ENCODE results near the gene PRKAR1B. TPM values are rescaled to one million over a fixed set of nuclear protein-coding genes. Genes with fewer than 3 reads are reported as not detected.
A peak's percentile ranks its signal among the peaks of the same experiment; 100 is the strongest.

The PRKAR1B gene
- total and polyA plus RNA-seq, 10 of the 15 experiments (the other 5 are each of a cell fraction or from before 2014, with no cell fraction given) = 1.4 to 45.6 (median 19.3) TPM

GRCh38 chr7:533266-533665 lies 193.8 kb downstream of the PRKAR1B start:
- CTCF ChIA-PET = no interaction called here
- H3K79me2 ChIP-seq (ENCODE audit: control insufficient read depth, insufficient read depth, low read length) = no peaks in the 10 kb centered on the region
- no peak overlapping the region for H2AFZ ChIP-seq (ENCODE audit: control insufficient read depth, low read depth, low read length)
- ATAC-seq = no peak
- no peaks in the 10 kb centered on the region for H4K20me1 ChIP-seq (ENCODE audit: control insufficient read depth, insufficient read depth)
- SMC1A ChIA-PET (ENCODE audit: uncharacterized antibody, unreplicated experiment) = interaction anchor here (1.1 kb wide), 1 partner anchor 10 kb away, joined by 3 read pairs; no protein-coding TSS in a partner anchor
- POLR2A ChIA-PET = interaction anchor here (1.4 kb wide), 1 partner anchor 69 kb away, joined by 5 read pairs; no protein-coding TSS in a partner anchor
- no peak overlapping the region for H3K27ac ChIP-seq (ENCODE audit: control insufficient read depth, insufficient read depth)
- no peak overlapping the region for H3K9ac ChIP-seq (ENCODE audit: control insufficient read depth, insufficient read depth, low read length)
- H3K9me3 ChIP-seq (replicated peaks; ENCODE audit: control insufficient read depth, insufficient read depth, low read length) = no peaks in the 10 kb centered on the region; the same call in 2 of the 3 replicates
- no TSS peak for BruUV-seq (replicated peaks)
- FAIRE-seq = no peak
- in situ Hi-C loops (cut with MboI) = no loop called here
- DNase-seq (ENCODE audit: low read depth, low spot score) = no peak
- H3K27me3 ChIP-seq (replicated peaks in 1 of 2; ENCODE audit: control insufficient read depth in 2 of 2, insufficient read depth in 2 of 2, low read length in 1 of 2) = no peaks in the 10 kb centered on the region
- no peak overlapping the region for H3K4me3 ChIP-seq
- WGBS (ENCODE audit: insufficient coverage, insufficient replicate concordance, low lambda C conversion rate, missing lambda C conversion rate) = 38% methylated on average over 16 of the region's 17 CpGs
- intact Hi-C loops (cut with micrococcal nuclease; ENCODE audit: unreplicated experiment) = no loop called here
- RAD21 ChIA-PET (ENCODE audit: unreplicated experiment) = no interaction called here
- H3K36me3 ChIP-seq (ENCODE audit: control insufficient read depth in 2 of 2, insufficient read depth in 2 of 2, low read length in 1 of 2) = no peaks in the 10 kb centered on the region
- H3K4me2 ChIP-seq (ENCODE audit: control insufficient read depth, insufficient read depth) = no peak overlapping the region
- TF ChIP-seq FOXK2 (IDR thresholded peaks at IDR 0.05) (no peak), ZBTB33 (IDR thresholded peaks at IDR 0.05) (peak; percentile 47; the same call in 1 of the 2 replicates)
- peaks cover 8% of the 10 kb centered on the region for H3K4me1 ChIP-seq (ENCODE audit: control insufficient read depth, insufficient read depth, low read length)

GRCh38 chr7:532379-533143 lies 194.5 kb downstream of the PRKAR1B start:
- H3K9me3 ChIP-seq (replicated peaks; ENCODE audit: control insufficient read depth, insufficient read depth, low read length) = no peaks in the 10 kb centered on the region; the same call in 2 of the 3 replicates
- FAIRE-seq = no peak
- H3K36me3 ChIP-seq (ENCODE audit: control insufficient read depth in 2 of 2, insufficient read depth in 2 of 2, low read length in 1 of 2) = no peaks in the 10 kb centered on the region
- POLR2A ChIA-PET = interaction anchor here (0.7 to 1.4 kb wide), 4 partner anchors 13 to 70 kb away, joined by 3 to 5 read pairs (median 4); partner anchors contain the start of gene PDGFA
- DNase-seq (ENCODE audit: low read depth, low spot score) = no peak
- TF ChIP-seq SMARCA5 (IDR thresholded peaks at IDR 0.05) (no peak), NR2F1 (conservative IDR thresholded peaks at IDR 0.05) (peak; percentile 36; the same call in 1 of the 2 replicates)
- 52% methylated on average over 15 of the region's 15 CpGs for WGBS (ENCODE audit: insufficient coverage, insufficient replicate concordance, low lambda C conversion rate, missing lambda C conversion rate)
- no peak overlapping the region for H2AFZ ChIP-seq (ENCODE audit: control insufficient read depth, low read depth, low read length)
- in situ Hi-C loops (cut with MboI) (no loop called here), intact Hi-C loops (cut with micrococcal nuclease; ENCODE audit: unreplicated experiment) (no loop called here)
- RAD21 ChIA-PET (ENCODE audit: unreplicated experiment) = interaction anchor here (0.9 to 1.4 kb wide), 5 partner anchors 11 to 69 kb away, joined by 3 to 11 read pairs (median 4); no protein-coding TSS in a partner anchor
- H3K4me1 ChIP-seq (ENCODE audit: control insufficient read depth, insufficient read depth, low read length) = peaks cover 8% of the 10 kb centered on the region
- BruUV-seq (replicated peaks) = no TSS peak
- CTCF ChIA-PET = interaction anchor here (1.1 to 1.3 kb wide), 4 partner anchors 14 to 341 kb away, joined by 3 to 4 read pairs (median 3); no protein-coding TSS in a partner anchor
- no peak overlapping the region for H3K4me2 ChIP-seq (ENCODE audit: control insufficient read depth, insufficient read depth)
- H3K27ac ChIP-seq (ENCODE audit: control insufficient read depth, insufficient read depth) = no peak overlapping the region
- H3K79me2 ChIP-seq (ENCODE audit: control insufficient read depth, insufficient read depth, low read length) = no peaks in the 10 kb centered on the region
- no peak overlapping the region for H3K4me3 ChIP-seq
- no peaks in the 10 kb centered on the region for H4K20me1 ChIP-seq (ENCODE audit: control insufficient read depth, insufficient read depth)
- no peak overlapping the region for H3K9ac ChIP-seq (ENCODE audit: control insufficient read depth, insufficient read depth, low read length)
- peak; percentile 52 for ATAC-seq
- no peaks in the 10 kb centered on the region for H3K27me3 ChIP-seq (replicated peaks in 1 of 2; ENCODE audit: control insufficient read depth in 2 of 2, insufficient read depth in 2 of 2, low read length in 1 of 2)
- SMC1A ChIA-PET (ENCODE audit: uncharacterized antibody, unreplicated experiment) = interaction anchor here (0.9 to 1.3 kb wide), 3 partner anchors 11 to 212 kb away, joined by 3 read pairs; no protein-coding TSS in a partner anchor

Measured in GM12878 (cell line).